Keratinocyte (primary cell): ENCODE data around the gene OBI1. TPM values are rescaled to one million over a fixed set of nuclear protein-coding genes. Genes with fewer than 3 reads are reported as not detected.

Experiments
- DNase-seq: peaks from one replicate; pipeline ENCODE4 v3.0.0-alpha.2; 2011; ENCODE audit warnings: low read depth, missing footprints, low spot score
- FAIRE-seq: peaks from 2 replicates; lab custom pipeline; 2011; peaks lifted over from hg19 to GRCh38; lab: Jason Lieb, UNC
- H2AFZ ChIP-seq: 2 replicates; pipeline ENCODE4 v1.6.0; 2012; ENCODE audit warnings: low read length, control low read depth, inconsistent platforms; ENCODE audit not compliant: control insufficient read depth
- H3K27ac ChIP-seq: 2 replicates; pipeline ENCODE4 v1.5.1; 2011; ENCODE audit warnings: low read length; ENCODE audit not compliant: control insufficient read depth, insufficient read depth
- H3K27me3 ChIP-seq: 3 replicates; pipeline ENCODE4 v1.6.0; 2011; ENCODE audit warnings: low read length; ENCODE audit not compliant: control insufficient read depth, insufficient read depth; ENCODE audit errors: extremely low read depth
- H3K36me3 ChIP-seq, 2 experiments: 2 replicates in 1 of 2; 3 replicates in 1 of 2; pipeline ENCODE4 v1.5.1; 2011; ENCODE audit warnings: low read length in 2 of 2, mild to moderate bottlenecking in 1 of 2; ENCODE audit not compliant: control insufficient read depth in 2 of 2, insufficient read depth in 2 of 2; ENCODE audit errors: extremely low read depth in 1 of 2
- H3K4me1 ChIP-seq: 3 replicates; pipeline ENCODE4 v1.5.1; 2011; ENCODE audit warnings: low read length; ENCODE audit not compliant: control insufficient read depth, insufficient read depth; ENCODE audit errors: extremely low read depth
- H3K4me2 ChIP-seq: 3 replicates; pipeline ENCODE4 v1.6.0; 2011; ENCODE audit warnings: low read depth, low read length; ENCODE audit not compliant: control insufficient read depth, insufficient read depth; ENCODE audit errors: extremely low read depth
- H3K4me3 ChIP-seq, 3 experiments: fragments of 200-600 bp in 1 of 3; sonication (generic) in 1 of 3; 2 replicates in 2 of 3; 3 replicates in 1 of 3; pipeline ENCODE4 v1.5.1; 2011 to 2016; ENCODE audit warnings: low read length in 3 of 3, mild to moderate bottlenecking in 3 of 3, control low read depth in 2 of 3, inconsistent platforms in 1 of 3, low read depth in 1 of 3, mixed read lengths in 1 of 3, mixed run types in 1 of 3, moderate library complexity in 1 of 3; ENCODE audit not compliant: control insufficient read depth in 2 of 3, insufficient read depth in 2 of 3; ENCODE audit errors: extremely low read depth in 1 of 3
- H3K79me2 ChIP-seq: 2 replicates; pipeline ENCODE4 v1.6.0; 2012; ENCODE audit warnings: low read length; ENCODE audit not compliant: control insufficient read depth, insufficient read depth
- H3K9ac ChIP-seq: 3 replicates; pipeline ENCODE4 v1.6.0; 2011; ENCODE audit warnings: low read length; ENCODE audit not compliant: control insufficient read depth, insufficient read depth; ENCODE audit errors: extremely low read depth
- H3K9me1 ChIP-seq: 3 replicates; pipeline ENCODE4 v1.6.0; 2011; ENCODE audit warnings: low read length; ENCODE audit not compliant: control insufficient read depth, insufficient read depth; ENCODE audit errors: extremely low read depth
- H3K9me3 ChIP-seq: 2 replicates; pipeline ENCODE4 v1.5.1; 2012; ENCODE audit warnings: low read depth, low read length; ENCODE audit not compliant: control insufficient read depth
- H4K20me1 ChIP-seq: 3 replicates; pipeline ENCODE4 v1.6.0; 2011; ENCODE audit warnings: low read length; ENCODE audit not compliant: control insufficient read depth, insufficient read depth; ENCODE audit errors: extremely low read depth
- CTCF ChIP-seq, 3 experiments: IDR thresholded peaks in 1 of 3; conservative IDR thresholded peaks in 1 of 3; optimal IDR thresholded peaks in 1 of 3; 2 replicates in 2 of 3; 3 replicates in 1 of 3; pipeline versions ENCODE3 to v1.5.1; 2011; ENCODE audit warnings: low read length in 3 of 3, mild to moderate bottlenecking in 3 of 3, moderate library complexity in 2 of 3, control low read depth in 1 of 3, inconsistent platforms in 1 of 3; ENCODE audit not compliant: insufficient read depth in 2 of 3; ENCODE audit errors: extremely low read depth in 1 of 3
- EZH2 ChIP-seq: IDR thresholded peaks from one replicate; pipeline ENCODE4 v1.6.1; 2012; ENCODE audit warnings: inconsistent platforms, mild to moderate bottlenecking, low read length, moderate library complexity
- dilution Hi-C: fragments of 300-500 bp; cut with MboI; formaldehyde crosslinking; loops from one replicate; pipeline ENCODE4 v1.7.0; 2020; ENCODE audit warnings: low sequenced_read_pairs; ENCODE audit not compliant: extremely low pct_ligation_motif_present
- polyA plus RNA-seq, 5 experiments: library from polyadenylated mRNA; depleted of rRNA in 3 of 5; stranded (reverse) in 3 of 5; stranded (forward) in 1 of 5; unstranded in 1 of 5; fragments of >200 nt; gene quantifications; 1 replicate in 1 of 5; 2 replicates in 3 of 5; 3 replicates in 1 of 5; pipeline versions ENCODE4 v1.2.1 to v1.2.3, GENCODE V29; 2011 to 2012; ENCODE audit warnings: missing spikeins in 2 of 5, low read depth in 1 of 5, low replicate concordance in 1 of 5

Gene OBI1
- polyA plus RNA-seq, 1 donor (not counting 4 experiments of a cell fraction or from before 2014, with no cell fraction given): 14.4 TPM

- H3K9ac ChIP-seq: no peak overlapping the region
- H3K27ac ChIP-seq: no peak overlapping the region
- no peaks in the 10 kb centered on the region for H3K9me3 ChIP-seq
- H3K36me3 ChIP-seq: no peaks in the 10 kb centered on the region
- H2AFZ ChIP-seq: no peak overlapping the region
- H3K9me1 ChIP-seq: no peaks in the 10 kb centered on the region
- H3K27me3 ChIP-seq: no peaks in the 10 kb centered on the region
- FAIRE-seq (no peak), DNase-seq (no peak)
- H3K4me3 ChIP-seq: no peak overlapping the region
- TF ChIP-seq EZH2 (no peak), CTCF (optimal IDR thresholded peaks at IDR 0.05 in 1 of 3, IDR thresholded peaks at IDR 0.05 in 1 of 3, conservative IDR thresholded peaks at IDR 0.05 in 1 of 3; ENCODE audit: extremely low read depth in 1 of 3, insufficient read depth in 2 of 3, low read length in 3 of 3) (no peak)
- H3K4me1 ChIP-seq: no peaks in the 10 kb centered on the region
- H3K79me2 ChIP-seq: peaks cover 93% of the 10 kb centered on the region
- no peak overlapping the region for H3K4me2 ChIP-seq
- dilution Hi-C loops: no loop called here
- H4K20me1 ChIP-seq: peaks cover 3% of the 10 kb centered on the region
Measured at GRCh38 chr13:78652651-78653050, 6.3 kb downstream of the OBI1 start.

GRCh38 chr13:78650717-78651083, 8.3 kb downstream of the OBI1 start:
- no peak overlapping the region for H3K4me3 ChIP-seq
- no peak for TF ChIP-seq EZH2
- no peak for TF ChIP-seq CTCF (optimal IDR thresholded peaks at IDR 0.05 in 1 of 3, IDR thresholded peaks at IDR 0.05 in 1 of 3, conservative IDR thresholded peaks at IDR 0.05 in 1 of 3; ENCODE audit: extremely low read depth in 1 of 3, insufficient read depth in 2 of 3, low read length in 3 of 3)
- H3K79me2 ChIP-seq: peaks cover 94% of the 10 kb centered on the region
- no peak overlapping the region for H3K4me2 ChIP-seq
- no peak for DNase-seq
- H3K27ac ChIP-seq: no peak overlapping the region
- H3K9me3 ChIP-seq: no peaks in the 10 kb centered on the region
- dilution Hi-C loops: no loop called here
- no peak for FAIRE-seq
- H3K36me3 ChIP-seq: no peaks in the 10 kb centered on the region
- H3K9ac ChIP-seq: no peak overlapping the region
- no peak overlapping the region for H2AFZ ChIP-seq
- H4K20me1 ChIP-seq: peaks cover 3% of the 10 kb centered on the region
- no peaks in the 10 kb centered on the region for H3K9me1 ChIP-seq
- H3K27me3 ChIP-seq: no peaks in the 10 kb centered on the region
- no peaks in the 10 kb centered on the region for H3K4me1 ChIP-seq
